NCI-H82 (cell line): ENCODE measurements around the gene SAMSN1.

Experiments
- DNase-seq: peaks from one replicate; lab custom pipeline; 2025; lab: John Stamatoyannopoulos, UW

The SAMSN1 gene

DNA sequence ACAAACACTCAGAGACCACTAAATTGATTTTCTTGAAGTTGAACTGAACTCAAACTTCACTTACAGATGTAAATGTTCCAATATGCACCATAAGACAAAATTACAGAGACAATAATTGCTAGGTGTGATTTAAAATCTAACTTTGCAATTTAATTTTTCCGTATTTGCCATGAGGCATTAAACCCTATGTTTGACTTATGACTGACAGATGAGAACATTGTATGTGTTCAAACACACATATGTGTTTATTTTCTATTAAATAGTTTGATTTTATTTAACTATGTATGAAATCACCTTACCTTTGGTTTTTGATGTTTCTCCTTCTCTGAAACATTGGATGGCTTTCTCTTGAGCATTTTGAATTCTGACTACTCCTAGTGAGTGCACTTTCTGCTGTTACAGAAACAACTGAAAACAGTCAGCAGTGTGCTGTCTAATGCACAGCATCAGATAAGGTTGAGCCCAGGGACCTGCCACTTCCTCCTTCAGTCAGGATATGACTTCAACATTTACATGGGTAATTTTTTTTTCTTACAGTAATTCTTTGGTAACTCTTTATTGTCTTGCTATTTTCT, at the start of gene SAMSN1:
Gene SAMSN1 (minus strand): TSS at position 410 of the 575 bp plus-strand sequence. CDS start 54 bp downstream, at position 356.
- no peak for DNase-seq

DNA sequence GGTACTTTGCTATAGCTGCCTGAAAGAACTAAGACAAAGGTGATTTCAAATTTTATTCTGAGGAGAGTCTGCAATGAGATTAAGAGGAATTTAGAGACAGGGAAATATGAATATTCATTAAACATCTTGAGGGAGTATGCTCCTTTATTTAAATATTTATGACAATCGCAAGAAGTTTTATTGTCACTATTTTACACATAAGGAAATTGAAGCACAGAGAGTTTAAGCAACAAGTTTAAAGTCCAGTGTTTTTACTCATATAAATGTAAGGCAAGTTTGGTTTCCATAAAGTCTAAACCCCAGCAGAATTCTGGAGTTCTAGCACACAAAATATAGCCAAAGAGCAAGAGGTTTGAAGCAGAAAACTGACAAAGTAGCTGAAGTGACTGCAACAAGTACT, 49.3 kb upstream of the SAMSN1 start:
- DNase-seq, result no peak

DNA sequence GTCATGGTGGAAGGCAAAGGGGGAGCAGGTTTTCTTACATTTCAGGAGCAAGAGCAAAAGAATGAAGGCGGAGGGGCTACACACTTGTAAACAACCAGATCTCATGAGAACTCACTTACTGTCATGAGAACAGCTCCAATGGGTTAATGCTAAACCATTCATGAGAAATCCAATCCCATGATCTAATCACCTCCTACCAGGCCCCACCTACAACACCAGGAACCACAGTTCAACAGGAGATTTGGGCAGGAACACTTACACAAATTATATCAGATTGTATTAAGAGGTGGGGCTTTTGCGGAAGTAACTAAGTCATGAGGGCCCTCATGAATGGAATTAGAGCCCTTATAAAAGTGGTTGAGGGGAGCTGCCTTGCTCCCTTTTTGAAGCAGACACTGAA, 48.9 kb upstream of the SAMSN1 start:
- no peak for DNase-seq

DNA sequence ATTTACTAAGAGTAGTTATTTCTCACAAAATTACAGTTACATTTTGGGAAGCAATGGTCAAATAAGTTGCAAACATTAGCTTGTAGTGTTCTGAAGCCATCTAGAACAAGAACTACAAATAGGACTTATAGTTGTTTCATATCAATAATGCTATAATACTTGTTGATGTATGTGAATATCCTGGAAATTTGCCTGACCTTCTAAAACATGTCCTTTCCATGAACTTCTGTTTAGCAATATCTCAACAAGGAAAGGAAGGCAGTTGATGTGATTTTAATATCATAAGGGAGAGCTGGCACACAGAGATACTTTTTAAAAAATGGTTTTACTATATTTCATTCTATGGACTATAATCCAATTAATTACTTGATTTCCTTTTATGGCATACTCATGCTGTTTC, 47.1 kb upstream of the SAMSN1 start:
- no peak for DNase-seq

DNA sequence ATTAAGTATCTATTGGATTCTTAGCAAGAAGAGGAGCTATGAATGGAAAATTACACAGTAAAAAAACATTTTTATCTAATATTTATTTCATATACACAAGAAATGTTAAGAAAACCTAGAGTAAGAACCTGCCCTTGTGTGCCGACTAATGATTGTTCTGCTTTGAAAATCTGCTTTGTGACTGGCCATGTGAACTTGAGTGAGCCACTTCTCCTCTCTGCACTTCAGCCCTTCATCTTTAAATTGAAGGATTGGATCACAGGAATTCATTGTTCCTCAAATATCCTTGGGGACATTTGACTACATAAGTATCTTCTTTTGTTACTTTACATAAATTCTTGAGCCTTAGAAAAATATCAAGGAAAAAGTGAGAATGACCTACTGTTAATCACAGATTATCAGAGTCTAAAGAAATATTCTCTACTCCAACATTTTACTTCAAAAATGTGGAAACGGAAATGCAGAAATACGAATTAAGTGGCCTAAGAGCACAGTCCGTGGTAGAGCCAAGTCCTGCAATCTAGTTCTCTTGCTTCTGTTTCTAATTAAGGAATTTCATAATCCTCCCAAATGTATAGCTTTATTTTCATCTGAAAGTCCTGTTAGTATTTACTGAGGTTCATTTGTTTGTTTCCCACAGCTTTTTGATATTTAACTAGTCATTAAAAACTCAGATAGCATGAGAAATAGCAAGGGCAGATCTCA, 46.3 kb upstream of the SAMSN1 start:
- DNase-seq, result no peak

DNA sequence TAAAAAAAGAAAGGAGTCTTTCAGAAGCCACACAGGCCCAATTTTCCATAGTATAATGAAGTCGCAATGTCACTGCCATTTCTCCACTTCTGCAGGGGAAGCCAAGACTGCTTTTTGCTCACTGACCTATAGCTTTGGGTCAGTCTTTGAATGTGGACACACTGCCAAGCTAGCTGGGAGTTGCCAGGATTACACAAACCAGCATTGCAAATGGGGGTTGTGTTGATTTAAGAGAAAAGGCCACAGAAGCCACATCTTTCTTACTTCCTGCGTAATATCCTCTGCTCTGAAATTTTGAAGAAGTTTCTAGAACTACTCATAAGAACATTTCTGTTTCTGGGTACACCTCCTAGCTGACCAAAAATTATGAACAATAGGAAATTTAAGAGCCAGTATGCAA, 45.8 kb upstream of the SAMSN1 start:
- no peak for DNase-seq

GRCh38 chr21:14591377-14591776, 45.3 kb upstream of the SAMSN1 start:
- DNase-seq, result peak; percentile 36

GRCh38 chr21:14589855-14590563, 43.9 kb upstream of the SAMSN1 start:
- DNase-seq, result no peak

- no peak for DNase-seq
These were observed 41.2 kb upstream of the SAMSN1 start for GRCh38 chr21:14587266-14587665.

DNA sequence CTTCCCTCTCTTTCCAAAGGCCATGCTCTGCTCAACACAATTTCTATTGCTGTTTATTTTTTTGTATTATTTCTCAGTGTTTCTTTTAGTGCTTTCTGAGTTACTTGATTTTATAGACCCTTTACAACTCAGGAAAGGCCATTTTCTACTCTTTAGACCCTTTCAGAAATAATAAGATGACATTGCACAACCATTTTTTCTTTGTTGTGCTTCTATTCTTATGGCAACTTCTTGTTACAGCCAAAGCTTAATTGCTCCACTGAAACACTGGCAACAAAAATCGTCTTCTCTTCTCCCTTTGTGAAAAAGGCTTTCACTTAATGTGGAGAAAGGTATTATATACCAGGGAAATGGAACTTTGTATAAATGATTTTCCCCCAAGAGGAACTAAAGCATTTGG, 39.0 kb upstream of the SAMSN1 start:
- no peak for DNase-seq

- no peak for DNase-seq
These were observed 38.4 kb upstream of the SAMSN1 start for GRCh38 chr21:14584357-14585095.

- no peak for DNase-seq
These were observed 37.6 kb upstream of the SAMSN1 start for GRCh38 chr21:14583629-14584255.

- DNase-seq, result no peak
These were observed 37.0 kb upstream of the SAMSN1 start for GRCh38 chr21:14582934-14583628.

DNA sequence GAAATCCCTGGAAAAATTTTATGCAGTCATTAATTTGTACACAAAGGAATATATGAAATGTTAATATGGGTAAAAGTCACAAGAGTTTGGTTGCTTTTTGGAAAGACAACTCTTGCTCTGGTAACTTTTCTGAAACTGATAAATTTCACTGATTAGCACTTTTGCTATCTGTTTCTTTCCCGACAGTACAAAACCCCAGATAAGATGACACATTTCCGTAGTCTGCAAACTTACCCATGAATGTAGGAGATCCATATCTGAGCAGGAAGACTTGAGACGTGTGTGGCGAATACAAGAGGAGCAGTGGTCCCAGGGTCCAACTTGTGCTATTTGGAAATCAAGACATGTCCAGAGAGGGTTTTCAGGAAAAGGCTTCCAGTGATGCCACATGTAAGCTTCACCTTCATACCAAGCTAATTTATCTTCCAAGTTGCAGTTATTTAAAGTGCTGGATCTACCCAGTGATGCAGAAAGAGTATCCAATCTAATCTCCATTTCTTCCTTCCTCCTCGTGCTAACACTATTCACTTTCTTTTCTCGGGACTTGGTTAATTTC, 35.9 kb upstream of the SAMSN1 start:
- no peak for DNase-seq

DNA sequence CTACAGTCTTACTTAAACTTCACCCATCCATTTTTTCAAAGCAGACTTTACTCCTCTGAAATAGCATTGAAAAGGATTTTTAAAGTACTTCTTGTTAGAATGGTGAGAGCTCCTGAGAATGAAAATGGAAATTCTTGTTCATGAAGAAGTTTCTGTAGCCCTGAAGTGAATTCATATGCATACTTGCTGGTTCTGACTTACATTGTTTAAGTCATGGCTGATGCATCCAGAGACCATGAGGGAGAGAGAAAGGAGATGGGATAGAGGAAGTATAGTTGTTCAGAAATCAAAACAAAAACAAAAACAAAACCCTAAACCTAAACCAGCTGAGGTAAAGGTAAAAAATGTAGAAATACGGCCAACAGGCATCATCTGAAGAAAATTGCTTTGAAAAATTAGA, 27.1 kb upstream of the SAMSN1 start:
- no peak for DNase-seq

DNA sequence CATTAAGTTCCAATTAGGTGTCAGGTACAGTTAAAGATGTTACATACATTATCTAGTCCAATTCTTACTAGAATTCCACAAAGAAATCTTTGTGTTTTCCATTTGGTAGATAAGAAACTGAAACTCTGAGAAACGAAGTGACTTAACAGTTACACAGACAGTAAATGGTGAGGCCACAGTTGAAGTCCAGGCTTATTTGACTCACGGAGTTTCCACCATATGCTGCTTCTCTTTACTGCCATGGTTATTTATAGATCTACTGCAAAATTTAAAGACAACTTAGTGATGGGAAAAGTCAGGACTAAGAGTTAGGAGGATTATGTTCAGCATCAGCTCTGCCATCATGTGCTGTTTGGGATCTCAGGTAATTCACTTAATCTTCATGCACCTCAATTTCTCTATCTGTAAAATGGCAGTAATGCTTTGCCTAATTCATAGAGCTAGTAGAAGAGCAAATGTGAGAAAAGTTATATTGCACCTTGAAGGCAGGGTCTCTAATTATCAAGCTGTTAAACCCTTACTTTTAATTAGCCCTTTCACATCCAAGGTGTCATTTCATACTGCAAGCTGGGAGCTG, 26.2 kb upstream of the SAMSN1 start:
- peak; percentile 61 for DNase-seq

GRCh38 chr21:14569868-14570267, 23.8 kb upstream of the SAMSN1 start:
- no peak for DNase-seq

DNA sequence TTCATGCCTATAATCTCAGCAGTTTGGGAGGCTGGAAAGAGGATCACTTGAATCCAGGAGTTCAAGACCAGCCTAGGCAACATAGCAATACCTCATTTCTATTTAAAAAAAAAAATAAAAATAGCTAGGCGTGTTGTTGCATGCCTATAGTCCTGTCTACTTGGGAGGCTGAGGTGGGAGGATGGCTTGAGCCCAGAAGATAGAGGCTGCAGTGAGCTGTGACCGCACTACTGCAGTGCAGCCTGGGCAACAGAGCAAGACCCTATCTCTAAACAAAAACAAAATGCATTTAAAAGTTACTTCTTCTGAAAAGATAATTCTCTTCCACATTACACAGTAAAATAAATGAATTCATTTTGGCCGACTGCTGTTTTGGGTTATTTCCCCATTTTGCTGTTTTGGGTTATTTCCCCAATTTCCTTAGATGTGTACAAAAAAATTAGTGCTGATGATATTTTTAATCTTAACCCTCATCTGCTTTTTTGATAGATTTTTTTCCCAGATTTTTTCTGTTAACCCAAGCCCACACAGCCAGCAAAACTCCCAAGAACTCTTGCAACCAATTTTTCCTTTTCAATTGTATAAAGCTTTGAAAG, 23.0 kb upstream of the SAMSN1 start:
- DNase-seq, result no peak

DNA sequence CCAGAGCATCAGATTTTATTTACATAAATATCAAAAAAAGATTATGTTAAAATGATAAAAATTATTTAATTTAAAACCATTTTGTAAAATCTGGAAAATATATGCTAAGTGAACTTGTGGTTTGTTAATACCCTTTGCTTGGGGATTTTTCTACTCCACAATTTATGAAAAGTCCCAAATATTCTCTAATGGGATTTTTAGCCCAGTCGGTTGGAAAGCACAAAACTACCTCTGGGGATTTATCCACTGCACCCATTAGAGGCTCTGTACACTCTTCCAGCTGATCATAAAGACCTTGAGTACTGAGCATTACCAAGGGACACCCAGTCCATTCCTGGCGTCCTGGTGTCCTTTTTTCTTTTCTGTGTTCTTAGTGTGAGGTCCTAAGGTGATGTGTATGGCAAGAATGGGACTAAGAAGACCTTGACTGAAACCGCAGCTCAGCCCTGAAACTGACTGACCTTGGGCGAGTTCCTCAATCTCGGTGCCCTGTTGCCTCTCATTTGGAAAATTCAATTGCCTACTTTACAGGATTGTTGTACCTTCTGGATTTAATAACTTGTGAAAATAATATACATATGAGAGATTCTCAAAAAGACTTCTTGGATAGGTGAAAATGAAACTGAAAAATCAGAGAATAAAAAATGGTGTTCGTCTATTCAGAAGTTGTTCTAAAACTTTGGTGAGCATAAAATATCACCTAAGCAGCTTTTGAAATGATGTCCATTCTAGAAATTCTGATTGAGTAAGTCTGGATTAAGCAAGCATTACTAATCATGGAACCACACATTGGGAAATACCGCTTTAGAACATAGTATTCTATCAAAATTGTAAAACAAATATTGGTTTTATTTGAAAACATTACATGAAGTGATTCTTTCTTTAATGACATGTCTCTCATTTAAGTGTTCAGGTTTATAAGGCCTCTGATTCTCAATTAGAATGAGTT, 21.5 kb upstream of the SAMSN1 start:
- no peak for DNase-seq
